GM18907 (cell line): Measurements from ENCODE around the gene EPHA7.

ENCODE experiments used
- ATAC-seq: cut with Tn5 transposase; IDR thresholded peaks from one replicate; pipeline ENCODE4 v1.9.1; 2021; ENCODE audit warnings: mild to moderate bottlenecking, moderate library complexity; ENCODE audit not compliant: unreplicated experiment

EPHA7 gene

DNA sequence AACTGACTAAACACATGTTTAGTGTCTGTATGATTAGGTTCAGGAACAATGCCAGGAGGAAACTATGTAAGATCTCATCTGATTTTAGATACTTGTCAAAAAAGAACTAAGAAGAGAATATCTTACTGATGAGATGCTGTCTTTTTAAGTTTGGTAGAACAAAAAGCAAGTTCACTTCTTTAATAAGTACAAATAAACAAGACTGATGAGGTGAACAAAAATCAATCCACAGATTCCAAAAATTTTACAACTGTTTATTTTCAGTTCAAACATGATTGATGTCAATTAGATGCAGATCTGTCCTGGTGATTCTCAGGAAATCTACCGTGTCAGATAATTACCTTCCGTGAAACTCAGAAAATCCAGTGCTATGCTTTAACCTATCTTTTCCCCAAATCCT is 24.9 kb downstream of the EPHA7 start:
- no peak for ATAC-seq

DNA sequence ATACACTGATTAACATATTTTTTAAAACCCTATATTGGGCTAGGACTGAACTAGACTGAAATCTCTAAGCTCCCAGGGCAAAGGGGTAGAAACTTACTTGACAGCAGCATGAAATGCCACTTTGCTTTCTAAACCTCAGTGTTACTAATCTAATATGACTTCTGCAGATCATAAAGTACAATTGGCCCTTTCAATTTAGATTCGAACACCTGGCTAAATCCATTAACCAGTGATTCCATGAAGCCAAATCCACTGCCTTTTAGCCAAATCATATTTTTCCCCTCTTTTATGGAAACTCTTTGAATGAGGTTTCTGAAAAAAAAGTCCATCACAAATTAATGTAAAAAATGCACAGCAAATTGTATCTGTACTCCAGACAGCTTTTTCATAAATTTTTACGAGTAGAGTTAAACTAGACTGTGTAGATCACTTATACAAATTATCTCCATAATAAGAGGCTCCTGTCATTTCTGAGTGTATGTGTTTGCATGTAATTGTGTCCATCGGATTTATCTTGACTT is 25.7 kb downstream of the EPHA7 start:
- ATAC-seq: no peak

- ATAC-seq: no peak
These were observed 26.6 kb downstream of the EPHA7 start for GRCh38 chr6:93392797-93393196.

DNA sequence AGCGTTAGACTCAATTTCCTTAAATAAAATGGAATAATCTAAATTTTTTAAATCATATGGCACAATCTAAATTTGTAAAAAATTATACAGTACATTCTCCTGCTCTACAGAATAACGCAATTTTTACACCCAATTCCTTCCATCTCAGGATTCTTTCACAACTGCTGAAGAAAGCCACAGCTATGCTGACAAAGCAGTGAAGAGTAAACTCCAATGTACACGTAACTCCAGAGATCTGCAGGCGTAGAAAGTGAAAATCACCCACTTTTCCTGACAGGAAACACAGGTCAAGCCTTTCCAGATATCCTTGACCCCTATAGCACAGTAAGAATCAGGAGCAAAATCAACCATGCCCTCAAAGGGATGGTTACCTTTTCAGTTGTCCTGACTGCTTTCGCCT is 27.4 kb downstream of the EPHA7 start:
- no peak for ATAC-seq

DNA sequence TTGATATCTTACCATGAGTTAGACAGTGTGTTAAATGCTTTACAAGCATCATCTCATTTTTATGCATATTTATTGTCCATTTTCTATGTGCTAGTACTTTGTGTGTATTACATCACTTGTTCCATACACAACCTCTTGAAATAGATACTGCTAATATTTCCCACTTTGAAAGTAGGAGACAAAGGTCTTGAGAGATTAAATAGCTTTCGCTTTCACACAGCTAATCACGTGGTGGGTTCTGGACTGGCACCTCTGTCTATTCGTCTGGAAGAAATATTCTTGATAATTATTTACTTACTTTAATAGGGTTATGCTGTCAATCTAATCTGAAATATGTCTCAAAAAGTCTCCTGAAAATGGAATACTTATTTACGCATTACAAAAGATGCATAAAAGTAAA is 30.2 kb downstream of the EPHA7 start:
- no peak for ATAC-seq

GRCh38 chr6:93388070-93388469 is 31.3 kb downstream of the EPHA7 start:
- no peak for ATAC-seq

- no peak for ATAC-seq
These were observed 43.3 kb downstream of the EPHA7 start for GRCh38 chr6:93376026-93376540.

GRCh38 chr6:93373445-93373844 is 45.9 kb downstream of the EPHA7 start:
- ATAC-seq: no peak

- ATAC-seq: no peak
These were observed 47.6 kb downstream of the EPHA7 start for GRCh38 chr6:93371756-93372155.

GRCh38 chr6:93369586-93370134 is 49.7 kb downstream of the EPHA7 start:
- no peak for ATAC-seq

DNA sequence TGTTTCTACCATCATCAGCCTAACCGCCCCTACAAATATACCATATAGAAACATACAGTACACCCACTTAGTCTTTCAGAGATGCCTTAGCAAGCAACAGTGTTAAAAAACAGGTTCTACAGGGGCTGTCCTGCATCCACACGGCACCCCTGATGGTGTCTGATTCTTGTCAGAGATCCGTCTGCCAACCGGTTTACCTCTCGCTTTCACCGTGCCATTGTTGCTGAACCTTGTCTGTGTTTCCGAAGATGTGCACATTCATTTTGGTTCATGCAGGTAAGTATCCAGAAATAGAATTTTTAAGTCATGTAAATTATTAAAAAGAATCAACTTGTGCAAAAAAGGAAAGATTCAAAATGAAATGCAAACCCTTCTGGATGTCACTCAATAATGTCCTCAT is 52.9 kb downstream of the EPHA7 start:
- ATAC-seq: no peak

GRCh38 chr6:93365445-93365844 is 53.9 kb downstream of the EPHA7 start:
- ATAC-seq: no peak

DNA sequence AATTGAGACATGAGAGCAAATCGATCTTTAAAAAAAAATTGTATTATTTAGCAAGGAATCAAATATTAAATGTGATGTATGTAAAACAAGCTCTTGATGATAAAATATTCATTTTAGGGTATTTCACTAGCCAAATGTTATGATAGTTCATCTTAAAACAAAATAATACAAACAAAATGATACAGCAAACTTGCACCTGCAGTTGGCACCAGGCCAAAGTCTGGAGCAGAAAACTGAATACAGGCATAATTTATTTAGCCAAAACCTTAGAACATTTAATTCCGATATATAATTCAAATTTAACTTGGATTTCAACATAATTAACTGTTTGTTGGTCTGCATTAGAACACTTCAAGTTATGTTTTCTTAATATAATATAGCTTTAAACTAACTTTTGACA is 60.9 kb downstream of the EPHA7 start:
- ATAC-seq: no peak

DNA sequence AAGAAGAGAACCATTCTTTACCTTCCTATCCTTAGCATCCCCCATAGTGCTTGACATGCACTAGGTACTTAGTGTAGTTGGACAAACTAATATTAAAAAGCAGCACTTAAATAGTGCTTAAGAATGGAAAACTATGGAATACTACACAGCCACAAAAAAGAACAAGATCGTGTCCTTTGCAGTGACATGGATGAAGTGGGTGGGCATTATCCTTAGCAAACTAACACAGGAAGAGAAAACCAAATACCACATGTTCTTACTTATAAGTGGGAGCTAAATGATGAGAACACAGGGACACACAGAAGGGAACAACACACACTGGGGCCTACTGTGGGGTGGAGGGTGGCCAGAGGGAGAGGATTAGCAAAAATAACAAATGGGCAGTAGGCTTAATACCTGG is 66.8 kb downstream of the EPHA7 start:
- ATAC-seq: no peak

DNA sequence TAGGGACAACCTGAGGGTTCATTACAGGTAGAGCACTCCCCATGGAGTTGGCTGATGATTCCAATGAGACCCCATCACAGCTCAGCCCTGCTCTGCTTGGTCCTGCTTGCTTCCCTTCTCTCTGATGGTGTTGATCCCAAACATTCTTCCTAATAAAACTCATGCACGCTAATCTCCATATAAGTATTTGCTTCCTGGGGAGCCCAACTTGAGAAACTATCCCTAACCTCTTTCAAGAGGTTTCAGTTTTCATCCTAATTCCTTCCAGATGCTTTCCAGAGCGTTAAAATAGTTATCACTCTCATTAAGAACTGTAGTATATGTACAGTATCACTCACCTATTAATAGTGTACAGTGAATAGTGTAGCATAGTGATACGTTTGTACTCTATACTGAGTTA is 68.1 kb downstream of the EPHA7 start:
- no peak for ATAC-seq

GRCh38 chr6:93350774-93351173 is 68.6 kb downstream of the EPHA7 start:
- ATAC-seq: no peak

DNA sequence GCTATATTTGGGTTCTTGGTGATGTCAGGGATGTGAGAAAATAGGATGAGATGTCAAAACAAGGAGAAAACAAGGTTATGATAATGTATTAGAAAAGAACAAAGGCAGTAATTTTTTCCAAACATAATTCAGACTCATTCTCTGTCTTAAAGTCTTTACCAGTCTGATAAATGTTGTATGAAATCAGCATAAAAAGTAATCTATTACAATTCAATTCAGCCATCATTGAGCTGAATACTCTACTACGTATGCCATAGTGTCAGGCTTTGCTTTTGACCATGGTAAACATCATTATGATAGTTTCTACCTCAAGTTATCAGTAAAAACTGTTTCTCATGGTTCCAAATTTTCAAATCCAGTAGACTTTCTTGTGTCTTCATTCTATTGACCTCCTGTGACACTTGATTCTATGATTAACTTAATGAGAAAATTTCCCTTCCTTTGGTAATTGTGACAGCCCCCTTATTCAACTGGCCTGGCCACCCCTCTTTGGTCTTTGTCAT is 75.0 kb downstream of the EPHA7 start:
- no peak for ATAC-seq

DNA sequence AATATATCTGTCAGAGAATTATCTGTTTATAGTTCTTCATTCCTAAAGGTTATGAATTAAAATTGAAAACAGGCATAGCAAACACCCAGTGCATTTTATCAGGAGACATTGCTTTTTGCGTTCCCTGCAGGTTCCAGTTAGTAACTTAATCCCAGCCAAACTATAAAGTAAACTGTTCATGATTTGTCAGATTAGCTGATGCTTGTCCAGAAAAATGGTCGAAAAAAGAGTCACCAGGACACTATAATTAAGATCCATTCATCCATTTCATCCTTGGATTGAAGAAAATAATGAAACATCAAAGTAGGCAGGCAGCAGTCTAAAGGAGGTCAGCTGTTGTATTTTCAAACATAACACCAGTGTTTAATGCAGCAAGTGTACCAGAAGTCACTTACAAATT is 75.9 kb downstream of the EPHA7 start:
- ATAC-seq: no peak

GRCh38 chr6:93341900-93342613 is 77.3 kb downstream of the EPHA7 start:
- no peak for ATAC-seq

DNA sequence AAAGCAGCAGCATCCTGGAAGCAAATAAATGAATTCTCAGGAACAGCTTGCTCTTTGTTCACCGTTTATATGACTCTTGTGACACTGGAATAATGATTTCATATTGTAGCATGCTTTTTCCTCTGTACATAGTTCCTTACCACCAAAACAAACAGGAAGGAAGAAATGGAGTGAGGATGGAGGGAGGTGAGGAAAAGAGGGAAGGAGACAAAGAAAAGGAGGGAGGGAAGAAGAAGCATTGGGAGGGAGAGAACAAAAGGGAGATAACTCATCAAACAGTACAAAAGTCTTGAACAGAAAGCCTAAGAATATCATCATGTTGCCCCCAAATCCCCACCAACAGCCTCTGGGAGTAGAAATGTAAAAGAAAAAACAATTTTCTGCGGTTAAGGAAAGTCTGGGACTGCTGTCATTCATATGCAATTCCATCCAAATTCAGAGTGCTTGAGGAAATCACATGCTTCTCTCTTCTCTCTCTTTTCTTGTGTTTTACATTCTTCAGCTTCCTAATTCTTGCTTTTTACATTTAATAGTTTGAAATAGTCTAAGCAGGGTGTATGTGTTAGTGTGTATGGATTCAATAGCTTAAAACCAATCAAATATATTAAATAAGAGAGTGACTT is 81.5 kb downstream of the EPHA7 start:
- ATAC-seq: no peak

DNA sequence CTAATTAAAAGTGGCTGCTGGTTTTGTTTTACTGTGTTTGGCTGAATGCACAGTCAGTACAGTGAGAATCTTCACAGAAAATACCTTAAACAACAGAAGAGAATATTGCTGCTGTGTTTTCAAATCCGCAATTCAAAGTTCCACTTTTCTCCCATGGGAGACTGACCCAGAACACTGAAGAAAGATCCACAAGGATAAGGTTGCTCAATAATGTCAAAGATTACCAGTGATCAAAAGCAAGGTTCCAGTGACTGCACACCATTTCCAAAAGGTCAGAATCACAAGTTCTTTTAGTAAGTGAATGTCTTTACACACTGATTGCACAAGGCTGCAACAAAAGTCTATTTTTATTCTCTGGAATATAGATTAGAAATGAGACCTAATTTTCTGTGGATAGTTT is 82.3 kb downstream of the EPHA7 start:
- ATAC-seq: no peak
